ENCODE data around the gene OXSR1. TPM values are rescaled to one million over a fixed set of nuclear protein-coding genes. Genes with fewer than 3 reads are reported as not detected.

Gene OXSR1
- total and polyA plus RNA-seq, 2 of the 13 experiments (the other 11 are each of a cell fraction or from before 2014, with no cell fraction given) = 27.4 to 32.6 TPM

GRCh38 chr3:38116471-38117162 is 48.7 kb upstream of the OXSR1 start (continued):
- no peak for TF ChIP-seq ZBTB40 (IDR thresholded peaks at IDR 0.05)
- TF ChIP-seq ZBTB40 (CRISPR knock-in tag; IDR thresholded peaks at IDR 0.05) = no peak
- TF ChIP-seq ZNF629 (CRISPR knock-in tag; conservative IDR thresholded peaks at IDR 0.05) = no peak
- TF ChIP-seq, protein P1, sequence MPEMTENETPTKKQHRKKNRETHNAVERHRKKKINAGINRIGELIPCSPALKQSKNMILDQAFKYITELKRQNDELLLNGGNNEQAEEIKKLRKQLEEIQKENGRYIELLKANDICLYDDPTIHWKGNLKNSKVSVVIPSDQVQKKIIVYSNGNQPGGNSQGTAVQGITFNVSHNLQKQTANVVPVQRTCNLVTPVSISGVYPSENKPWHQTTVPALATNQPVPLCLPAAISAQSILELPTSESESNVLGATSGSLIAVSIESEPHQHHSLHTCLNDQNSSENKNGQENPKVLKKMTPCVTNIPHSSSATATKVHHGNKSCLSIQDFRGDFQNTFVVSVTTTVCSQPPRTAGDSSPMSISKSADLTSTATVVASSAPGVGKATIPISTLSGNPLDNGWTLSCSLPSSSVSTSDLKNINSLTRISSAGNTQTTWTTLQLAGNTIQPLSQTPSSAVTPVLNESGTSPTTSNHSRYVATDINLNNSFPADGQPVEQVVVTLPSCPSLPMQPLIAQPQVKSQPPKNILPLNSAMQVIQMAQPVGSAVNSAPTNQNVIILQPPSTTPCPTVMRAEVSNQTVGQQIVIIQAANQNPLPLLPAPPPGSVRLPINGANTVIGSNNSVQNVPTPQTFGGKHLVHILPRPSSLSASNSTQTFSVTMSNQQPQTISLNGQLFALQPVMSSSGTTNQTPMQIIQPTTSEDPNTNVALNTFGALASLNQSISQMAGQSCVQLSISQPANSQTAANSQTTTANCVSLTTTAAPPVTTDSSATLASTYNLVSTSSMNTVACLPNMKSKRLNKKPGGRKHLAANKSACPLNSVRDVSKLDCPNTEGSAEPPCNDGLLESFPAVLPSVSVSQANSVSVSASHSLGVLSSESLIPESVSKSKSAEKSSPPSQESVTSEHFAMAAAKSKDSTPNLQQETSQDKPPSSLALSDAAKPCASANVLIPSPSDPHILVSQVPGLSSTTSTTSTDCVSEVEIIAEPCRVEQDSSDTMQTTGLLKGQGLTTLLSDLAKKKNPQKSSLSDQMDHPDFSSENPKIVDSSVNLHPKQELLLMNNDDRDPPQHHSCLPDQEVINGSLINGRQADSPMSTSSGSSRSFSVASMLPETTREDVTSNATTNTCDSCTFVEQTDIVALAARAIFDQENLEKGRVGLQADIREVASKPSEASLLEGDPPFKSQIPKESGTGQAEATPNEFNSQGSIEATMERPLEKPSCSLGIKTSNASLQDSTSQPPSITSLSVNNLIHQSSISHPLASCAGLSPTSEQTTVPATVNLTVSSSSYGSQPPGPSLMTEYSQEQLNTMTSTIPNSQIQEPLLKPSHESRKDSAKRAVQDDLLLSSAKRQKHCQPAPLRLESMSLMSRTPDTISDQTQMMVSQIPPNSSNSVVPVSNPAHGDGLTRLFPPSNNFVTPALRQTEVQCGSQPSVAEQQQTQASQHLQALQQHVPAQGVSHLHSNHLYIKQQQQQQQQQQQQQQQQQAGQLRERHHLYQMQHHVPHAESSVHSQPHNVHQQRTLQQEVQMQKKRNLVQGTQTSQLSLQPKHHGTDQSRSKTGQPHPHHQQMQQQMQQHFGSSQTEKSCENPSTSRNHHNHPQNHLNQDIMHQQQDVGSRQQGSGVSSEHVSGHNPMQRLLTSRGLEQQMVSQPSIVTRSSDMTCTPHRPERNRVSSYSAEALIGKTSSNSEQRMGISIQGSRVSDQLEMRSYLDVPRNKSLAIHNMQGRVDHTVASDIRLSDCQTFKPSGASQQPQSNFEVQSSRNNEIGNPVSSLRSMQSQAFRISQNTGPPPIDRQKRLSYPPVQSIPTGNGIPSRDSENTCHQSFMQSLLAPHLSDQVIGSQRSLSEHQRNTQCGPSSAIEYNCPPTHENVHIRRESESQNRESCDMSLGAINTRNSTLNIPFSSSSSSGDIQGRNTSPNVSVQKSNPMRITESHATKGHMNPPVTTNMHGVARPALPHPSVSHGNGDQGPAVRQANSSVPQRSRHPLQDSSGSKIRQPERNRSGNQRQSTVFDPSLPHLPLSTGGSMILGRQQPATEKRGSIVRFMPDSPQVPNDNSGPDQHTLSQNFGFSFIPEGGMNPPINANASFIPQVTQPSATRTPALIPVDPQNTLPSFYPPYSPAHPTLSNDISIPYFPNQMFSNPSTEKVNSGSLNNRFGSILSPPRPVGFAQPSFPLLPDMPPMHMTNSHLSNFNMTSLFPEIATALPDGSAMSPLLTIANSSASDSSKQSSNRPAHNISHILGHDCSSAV (CRISPR knock-in tag; IDR thresholded peaks at IDR 0.05; ENCODE audit: borderline replicate concordance) = no peak
- TF ChIP-seq JDP2 (CRISPR knock-in tag; IDR thresholded peaks at IDR 0.05; ENCODE audit: borderline replicate concordance) = no peak
- TF ChIP-seq HNF1B (CRISPR knock-in tag; IDR thresholded peaks at IDR 0.05) = no peak
- no peak for TF ChIP-seq NFATC3 (CRISPR knock-in tag; IDR thresholded peaks at IDR 0.05)
- TF ChIP-seq NFE2 (CRISPR knock-in tag; IDR thresholded peaks at IDR 0.05) = no peak
- TF ChIP-seq KDM2A (CRISPR knock-in tag; IDR thresholded peaks at IDR 0.05; ENCODE audit: borderline replicate concordance, low read depth) = peak; percentile 35
- no peak for TF ChIP-seq TAF1 (CRISPR knock-in tag; IDR thresholded peaks at IDR 0.05)
